ENCODE data around the gene QKI.

The QKI gene

GRCh38 chr6:163513003-163513402 is 98.5 kb downstream of the QKI start:
- TF ChIP-seq FOXM1 (IDR thresholded peaks at IDR 0.05; ENCODE audit: borderline replicate concordance, low read depth), result no peak
- no peak for TF ChIP-seq TAF1 (IDR thresholded peaks at IDR 0.05; ENCODE audit: low read depth)
- no peak for TF ChIP-seq CEBPB (IDR thresholded peaks at IDR 0.05)
- TF ChIP-seq MAX (IDR thresholded peaks at IDR 0.05), result no peak
- TF ChIP-seq RAD21 (IDR thresholded peaks at IDR 0.05; ENCODE audit: low read depth), result no peak
- no peak for TF ChIP-seq USF1 (IDR thresholded peaks at IDR 0.05)
- no peak for TF ChIP-seq CREB1 (IDR thresholded peaks at IDR 0.05; ENCODE audit: low read depth)
- no peak for TF ChIP-seq EP300 (IDR thresholded peaks at IDR 0.05; ENCODE audit: borderline replicate concordance)
- no peak for TF ChIP-seq TCF12 (IDR thresholded peaks at IDR 0.05; ENCODE audit: low read depth)
- TF ChIP-seq NFIC (IDR thresholded peaks at IDR 0.05), result no peak
- no peak for TF ChIP-seq TEAD4 (IDR thresholded peaks at IDR 0.05)
- no peak for TF ChIP-seq EGR1 (IDR thresholded peaks at IDR 0.05)
- TF ChIP-seq REST (IDR thresholded peaks at IDR 0.05; ENCODE audit: low read depth), result no peak
- no peak for TF ChIP-seq ZBTB7A (IDR thresholded peaks at IDR 0.05; ENCODE audit: low read depth)
- no peak for TF ChIP-seq YY1 (IDR thresholded peaks at IDR 0.05; ENCODE audit: low read depth)

GRCh38 chr6:163513570-163514166 is 99.2 kb downstream of the QKI start:
- no peak for TF ChIP-seq EGR1 (IDR thresholded peaks at IDR 0.05)
- TF ChIP-seq MAX (IDR thresholded peaks at IDR 0.05), result no peak
- TF ChIP-seq NFIC (IDR thresholded peaks at IDR 0.05), result no peak
- TF ChIP-seq CREB1 (IDR thresholded peaks at IDR 0.05; ENCODE audit: low read depth), result no peak
- TF ChIP-seq CEBPB (IDR thresholded peaks at IDR 0.05), result no peak
- TF ChIP-seq TAF1 (IDR thresholded peaks at IDR 0.05; ENCODE audit: low read depth), result no peak

GRCh38 chr6:163516908-163517307 is 102.4 kb downstream of the QKI start:
- TF ChIP-seq TAF1 (IDR thresholded peaks at IDR 0.05; ENCODE audit: low read depth) (no peak), EP300 (IDR thresholded peaks at IDR 0.05; ENCODE audit: borderline replicate concordance) (no peak), EGR1 (IDR thresholded peaks at IDR 0.05) (no peak), TEAD4 (IDR thresholded peaks at IDR 0.05) (no peak), USF1 (IDR thresholded peaks at IDR 0.05) (no peak), FOXM1 (IDR thresholded peaks at IDR 0.05; ENCODE audit: borderline replicate concordance, low read depth) (no peak), ZBTB7A (IDR thresholded peaks at IDR 0.05; ENCODE audit: low read depth) (no peak), MAX (IDR thresholded peaks at IDR 0.05) (no peak), RAD21 (IDR thresholded peaks at IDR 0.05; ENCODE audit: low read depth) (no peak), NFIC (IDR thresholded peaks at IDR 0.05) (no peak), REST (IDR thresholded peaks at IDR 0.05; ENCODE audit: low read depth) (no peak), YY1 (IDR thresholded peaks at IDR 0.05; ENCODE audit: low read depth) (no peak)

- no peak for TF ChIP-seq YY1 (IDR thresholded peaks at IDR 0.05; ENCODE audit: low read depth)
- TF ChIP-seq EGR1 (IDR thresholded peaks at IDR 0.05), result no peak
- TF ChIP-seq CREB1 (IDR thresholded peaks at IDR 0.05; ENCODE audit: low read depth), result no peak
- TF ChIP-seq CEBPB (IDR thresholded peaks at IDR 0.05), result no peak
- no peak for TF ChIP-seq TAF1 (IDR thresholded peaks at IDR 0.05; ENCODE audit: low read depth)
- no peak for TF ChIP-seq EP300 (IDR thresholded peaks at IDR 0.05; ENCODE audit: borderline replicate concordance)
- no peak for TF ChIP-seq MAX (IDR thresholded peaks at IDR 0.05)
- TF ChIP-seq RAD21 (IDR thresholded peaks at IDR 0.05; ENCODE audit: low read depth), result no peak
- TF ChIP-seq NFIC (IDR thresholded peaks at IDR 0.05), result no peak
- no peak for TF ChIP-seq TCF12 (IDR thresholded peaks at IDR 0.05; ENCODE audit: low read depth)
Measured at GRCh38 chr6:163520956-163521355, 106.4 kb downstream of the QKI start.

- TF ChIP-seq TCF12 (IDR thresholded peaks at IDR 0.05; ENCODE audit: low read depth), result no peak
- TF ChIP-seq EGR1 (IDR thresholded peaks at IDR 0.05), result no peak
- TF ChIP-seq NFIC (IDR thresholded peaks at IDR 0.05), result no peak
- no peak for TF ChIP-seq MAX (IDR thresholded peaks at IDR 0.05)
- no peak for TF ChIP-seq CEBPB (IDR thresholded peaks at IDR 0.05)
Measured at GRCh38 chr6:163522033-163522432, 107.5 kb downstream of the QKI start.
